Measurements from ENCODE around the gene HIF3A.

The HIF3A gene

GRCh38 chr19:46366620-46367292, 69.9 kb downstream of the HIF3A start:
- Histone ChIP-seq H3K79me2 (ENCODE audit: low read length) (peaks cover 75% of the 10 kb centered on the region), H3F3A (ENCODE audit: insufficient read depth, low read length) (no peaks in the 10 kb centered on the region)
- TF ChIP-seq CTCF (IDR thresholded peaks at IDR 0.05; ENCODE audit: low read length): no peak
- no peak for TF ChIP-seq EZH2phosphoT487 (IDR thresholded peaks at IDR 0.05; ENCODE audit: low read length)
- no peak for TF ChIP-seq EZH2 (optimal IDR thresholded peaks at IDR 0.05; ENCODE audit: low read depth, low read length)

GRCh38 chr19:46367426-46367825, 70.6 kb downstream of the HIF3A start:
- Histone ChIP-seq H3K4me1 (ENCODE audit: low read length) (no peaks in the 10 kb centered on the region), H3F3A (ENCODE audit: insufficient read depth, low read length) (no peaks in the 10 kb centered on the region), H4K20me1 (ENCODE audit: insufficient read depth, low read length) (no peaks in the 10 kb centered on the region), H3K4me3 (ENCODE audit: low read length) (no peak overlapping the region), H3K27me3 (replicated peaks; ENCODE audit: insufficient read depth, low read length) (no peaks in the 10 kb centered on the region), H3K9ac (ENCODE audit: low read length) (no peak overlapping the region), H3K27ac (ENCODE audit: low read length) (no peak overlapping the region), H3K36me3 (replicated peaks; ENCODE audit: insufficient read depth, low read length) (0 out of 2 replicates have a peak, but pooled peaks cover 2% of the 10 kb centered on the region), H3K9me2 (replicated peaks; ENCODE audit: insufficient read depth, low read length) (no peaks in the 10 kb centered on the region), H3K79me2 (ENCODE audit: low read length) (peaks cover 76% of the 10 kb centered on the region), H3K9me3 (replicated peaks; ENCODE audit: insufficient read depth, low read length) (no peaks in the 10 kb centered on the region), H3K4me2 (ENCODE audit: low read depth, low read length) (no peak overlapping the region), H2AFZ (ENCODE audit: low read length) (no peak overlapping the region)
- no peak for DNase-seq
- TF ChIP-seq EZH2 (optimal IDR thresholded peaks at IDR 0.05; ENCODE audit: low read depth, low read length) (no peak), EZH2phosphoT487 (IDR thresholded peaks at IDR 0.05; ENCODE audit: low read length) (no peak), CTCF (IDR thresholded peaks at IDR 0.05; ENCODE audit: low read length) (no peak)

More at GRCh38 chr19:46366620-46367292, 69.9 kb downstream of the HIF3A start:
- no peaks in the 10 kb centered on the region for H3K27me3 ChIP-seq (replicated peaks; ENCODE audit: insufficient read depth, low read length)
- no peaks in the 10 kb centered on the region for H3K9me3 ChIP-seq (replicated peaks; ENCODE audit: insufficient read depth, low read length)
- H3K9ac ChIP-seq (ENCODE audit: low read length): no peak overlapping the region
- H2AFZ ChIP-seq (ENCODE audit: low read length): no peak overlapping the region
- H3K9me2 ChIP-seq (replicated peaks; ENCODE audit: insufficient read depth, low read length): no peaks in the 10 kb centered on the region
- H4K20me1 ChIP-seq (ENCODE audit: insufficient read depth, low read length): 0 out of 2 replicates have a peak, but pooled peaks cover 4% of the 10 kb centered on the region
- no peak overlapping the region for H3K4me2 ChIP-seq (ENCODE audit: low read depth, low read length)
- H3K4me1 ChIP-seq (ENCODE audit: low read length): no peaks in the 10 kb centered on the region
- 0 out of 2 replicates have a peak, but pooled peaks cover 2% of the 10 kb centered on the region for H3K36me3 ChIP-seq (replicated peaks; ENCODE audit: insufficient read depth, low read length)
- DNase-seq: no peak
- H3K27ac ChIP-seq (ENCODE audit: low read length): no peak overlapping the region
- no peak overlapping the region for H3K4me3 ChIP-seq (ENCODE audit: low read length)

GRCh38 chr19:46368116-46368515, 71.3 kb downstream of the HIF3A start:
- DNase-seq: no peak
- Histone ChIP-seq H3K27me3 (replicated peaks; ENCODE audit: insufficient read depth, low read length) (no peaks in the 10 kb centered on the region), H3K9me3 (replicated peaks; ENCODE audit: insufficient read depth, low read length) (no peaks in the 10 kb centered on the region), H3K36me3 (replicated peaks; ENCODE audit: insufficient read depth, low read length) (0 out of 2 replicates have a peak, but pooled peaks cover 2% of the 10 kb centered on the region), H3K79me2 (ENCODE audit: low read length) (peaks cover 83% of the 10 kb centered on the region), H3K4me3 (ENCODE audit: low read length) (no peak overlapping the region), H3K9me2 (replicated peaks; ENCODE audit: insufficient read depth, low read length) (no peaks in the 10 kb centered on the region), H3K4me2 (ENCODE audit: low read depth, low read length) (no peak overlapping the region), H4K20me1 (ENCODE audit: insufficient read depth, low read length) (no peaks in the 10 kb centered on the region), H3K9ac (ENCODE audit: low read length) (no peak overlapping the region), H3F3A (ENCODE audit: insufficient read depth, low read length) (no peaks in the 10 kb centered on the region), H2AFZ (ENCODE audit: low read length) (no peak overlapping the region), H3K27ac (ENCODE audit: low read length) (no peak overlapping the region), H3K4me1 (ENCODE audit: low read length) (no peaks in the 10 kb centered on the region)
- TF ChIP-seq EZH2phosphoT487 (IDR thresholded peaks at IDR 0.05; ENCODE audit: low read length) (no peak), CTCF (IDR thresholded peaks at IDR 0.05; ENCODE audit: low read length) (no peak), EZH2 (optimal IDR thresholded peaks at IDR 0.05; ENCODE audit: low read depth, low read length) (no peak)
